Measurements from ENCODE around the gene NAGLU. TPM values are rescaled to one million over a fixed set of nuclear protein-coding genes. Genes with fewer than 3 reads are reported as not detected.

The NAGLU gene
- polyA plus RNA-seq (2012; ENCODE audit: insufficient read length, low read depth) = 31.1 TPM

GRCh38 chr17:42536048-42536371, at the start of gene NAGLU:
TSS of gene NAGLU (plus strand) at chr17:42536241. CDS start at chr17:42536273, 32 bp downstream.
- TF ChIP-seq TAF1 (IDR thresholded peaks at IDR 0.05; ENCODE audit: borderline replicate concordance, insufficient read depth, low read length) (0 out of 2 replicates have a peak, but pooled peaks have one; percentile 54), FOXP2 (optimal IDR thresholded peaks at IDR 0.05; ENCODE audit: borderline replicate concordance, extremely low read depth, extremely low read length, insufficient read depth) (peak; percentile 85), SIN3A (IDR thresholded peaks at IDR 0.05; ENCODE audit: borderline replicate concordance, insufficient read depth, low read length) (peak; percentile 74; the same call in 1 of the 2 replicates), POLR2AphosphoS5 (IDR thresholded peaks at IDR 0.05; ENCODE audit: low read depth, low read length) (peak; percentile 68), REST (IDR thresholded peaks at IDR 0.05; ENCODE audit: insufficient read depth in 1 of 2, low read depth in 2 of 2, low read length in 2 of 2) (0 out of 4 replicates have a peak, but pooled peaks of 1 of the 2 experiments have one; percentile 42)

GRCh38 chr17:42488032-42488431, 48.0 kb upstream of the NAGLU start:
- TF ChIP-seq POLR2AphosphoS5 (IDR thresholded peaks at IDR 0.05; ENCODE audit: low read depth, low read length) (no peak), SIN3A (IDR thresholded peaks at IDR 0.05; ENCODE audit: borderline replicate concordance, insufficient read depth, low read length) (no peak), TAF1 (IDR thresholded peaks at IDR 0.05; ENCODE audit: borderline replicate concordance, insufficient read depth, low read length) (no peak), REST (IDR thresholded peaks at IDR 0.05; ENCODE audit: insufficient read depth in 1 of 2, low read depth in 2 of 2, low read length in 2 of 2) (no peak), FOXP2 (optimal IDR thresholded peaks at IDR 0.05; ENCODE audit: borderline replicate concordance, extremely low read depth, extremely low read length, insufficient read depth) (no peak)

GRCh38 chr17:42493319-42493718, 42.7 kb upstream of the NAGLU start:
- TF ChIP-seq TAF1 (IDR thresholded peaks at IDR 0.05; ENCODE audit: borderline replicate concordance, insufficient read depth, low read length) (no peak), FOXP2 (optimal IDR thresholded peaks at IDR 0.05; ENCODE audit: borderline replicate concordance, extremely low read depth, extremely low read length, insufficient read depth) (no peak), REST (IDR thresholded peaks at IDR 0.05; ENCODE audit: insufficient read depth in 1 of 2, low read depth in 2 of 2, low read length in 2 of 2) (no peak), SIN3A (IDR thresholded peaks at IDR 0.05; ENCODE audit: borderline replicate concordance, insufficient read depth, low read length) (no peak), POLR2AphosphoS5 (IDR thresholded peaks at IDR 0.05; ENCODE audit: low read depth, low read length) (no peak)

- TF ChIP-seq FOXP2 (optimal IDR thresholded peaks at IDR 0.05; ENCODE audit: borderline replicate concordance, extremely low read depth, extremely low read length, insufficient read depth) (no peak), REST (IDR thresholded peaks at IDR 0.05; ENCODE audit: insufficient read depth in 1 of 2, low read depth in 2 of 2, low read length in 2 of 2) (no peak), POLR2AphosphoS5 (IDR thresholded peaks at IDR 0.05; ENCODE audit: low read depth, low read length) (no peak), TAF1 (IDR thresholded peaks at IDR 0.05; ENCODE audit: borderline replicate concordance, insufficient read depth, low read length) (no peak), SIN3A (IDR thresholded peaks at IDR 0.05; ENCODE audit: borderline replicate concordance, insufficient read depth, low read length) (no peak)
Observed at GRCh38 chr17:42494673-42495072, 41.4 kb upstream of the NAGLU start.

- no peak for TF ChIP-seq REST (IDR thresholded peaks at IDR 0.05; ENCODE audit: insufficient read depth in 1 of 2, low read depth in 2 of 2, low read length in 2 of 2)
- no peak for TF ChIP-seq TAF1 (IDR thresholded peaks at IDR 0.05; ENCODE audit: borderline replicate concordance, insufficient read depth, low read length)
- no peak for TF ChIP-seq FOXP2 (optimal IDR thresholded peaks at IDR 0.05; ENCODE audit: borderline replicate concordance, extremely low read depth, extremely low read length, insufficient read depth)
- TF ChIP-seq POLR2AphosphoS5 (IDR thresholded peaks at IDR 0.05; ENCODE audit: low read depth, low read length) = no peak
- no peak for TF ChIP-seq SIN3A (IDR thresholded peaks at IDR 0.05; ENCODE audit: borderline replicate concordance, insufficient read depth, low read length)
Observed at GRCh38 chr17:42498828-42499227, 37.2 kb upstream of the NAGLU start.

Data from PFSK-1 (cell line).